ENCODE results near the gene SPRED1. TPM values are rescaled to one million over a fixed set of nuclear protein-coding genes. Genes with fewer than 3 reads are reported as not detected.
"Not testable (repeated sequence)": the region's sequence is repeated elsewhere in the genome, so short reads cannot be mapped to it uniquely, and the experiment has no call there.

The SPRED1 gene
- polyA plus RNA-seq, 1 experiment, result 15.1 TPM

GRCh38 chr15:38274135-38274534 is 21.5 kb downstream of the SPRED1 start:
- no peak for TF ChIP-seq CTCF (IDR thresholded peaks at IDR 0.05; ENCODE audit: low read depth, low read length)
- ChIA-PET CTCF (no interaction called here), POLR2A (no interaction called here)
- no peaks in the 10 kb centered on the region for H3K27me3 ChIP-seq (ENCODE audit: control insufficient read depth, insufficient read depth, low read length)
- DNase-seq (ENCODE audit: low read depth, low spot score), result no peak
- no peak overlapping the region for H3K4me3 ChIP-seq (ENCODE audit: low read depth, low read length)
- H3K27ac ChIP-seq (ENCODE audit: low read depth, low read length), result no peak overlapping the region
- no peaks in the 10 kb centered on the region for H3K9me3 ChIP-seq (ENCODE audit: control insufficient read depth, insufficient read depth, low read length)

DNA sequence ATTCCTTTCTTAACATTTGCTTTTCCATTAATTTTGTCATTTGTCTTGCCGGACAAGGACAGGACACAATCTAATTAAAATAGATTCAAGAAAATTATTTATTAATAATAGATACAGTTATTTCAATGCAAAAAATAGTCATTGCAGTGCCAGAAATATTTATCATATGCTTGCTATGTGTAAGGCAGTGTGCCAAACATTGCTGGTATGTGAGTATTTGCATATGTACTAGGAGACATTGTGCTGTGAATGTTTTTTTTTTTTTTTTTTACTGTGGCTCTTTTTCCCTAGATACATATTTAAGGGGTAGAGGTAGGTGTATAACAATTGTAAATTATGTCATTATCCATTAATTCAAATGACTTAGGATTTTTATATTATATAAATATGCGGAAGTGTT is 23.3 kb downstream of the SPRED1 start:
- H3K27ac ChIP-seq (ENCODE audit: low read depth, low read length), result no peak overlapping the region
- no peak for TF ChIP-seq CTCF (IDR thresholded peaks at IDR 0.05; ENCODE audit: low read depth, low read length)
- no peak overlapping the region for H3K4me3 ChIP-seq (ENCODE audit: low read depth, low read length)
- no peak for DNase-seq (ENCODE audit: low read depth, low spot score)
- ChIA-PET POLR2A (no interaction called here), CTCF (no interaction called here)
- no peaks in the 10 kb centered on the region for H3K27me3 ChIP-seq (ENCODE audit: control insufficient read depth, insufficient read depth, low read length)
- no peaks in the 10 kb centered on the region for H3K9me3 ChIP-seq (ENCODE audit: control insufficient read depth, insufficient read depth, low read length)

GRCh38 chr15:38277281-38277680 is 24.6 kb downstream of the SPRED1 start:
- DNase-seq (ENCODE audit: low read depth, low spot score); POLR2A ChIA-PET; H3K9me3 ChIP-seq (ENCODE audit: control insufficient read depth, insufficient read depth, low read length); CTCF ChIA-PET; H3K27ac ChIP-seq (ENCODE audit: low read depth, low read length); H3K4me3 ChIP-seq (ENCODE audit: low read depth, low read length); H3K27me3 ChIP-seq (ENCODE audit: control insufficient read depth, insufficient read depth, low read length): not testable (repeated sequence)

DNA sequence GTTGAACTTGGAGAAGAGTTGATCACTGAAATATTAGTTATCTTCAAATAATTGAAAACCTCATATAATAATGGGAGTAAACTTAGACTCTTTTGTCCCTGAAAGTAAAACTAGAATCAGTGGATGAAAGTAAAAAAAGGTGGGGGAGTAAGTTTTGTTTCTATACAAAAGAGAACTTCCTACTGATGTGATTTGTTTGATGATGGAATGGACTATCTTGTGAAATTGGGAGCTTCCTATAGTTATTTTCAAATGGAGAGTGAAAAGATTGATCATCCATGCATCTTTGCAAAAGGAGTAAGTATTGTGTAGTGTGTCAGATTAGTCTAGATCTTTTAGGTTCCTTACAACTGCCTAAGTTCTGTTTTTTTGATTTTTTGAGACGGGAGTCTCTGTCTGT is 28.4 kb downstream of the SPRED1 start:
- CTCF ChIA-PET, result interaction anchor here (1.0 kb wide), 1 partner anchor 21 kb away, joined by 3 read pairs; no protein-coding TSS in a partner anchor

DNA sequence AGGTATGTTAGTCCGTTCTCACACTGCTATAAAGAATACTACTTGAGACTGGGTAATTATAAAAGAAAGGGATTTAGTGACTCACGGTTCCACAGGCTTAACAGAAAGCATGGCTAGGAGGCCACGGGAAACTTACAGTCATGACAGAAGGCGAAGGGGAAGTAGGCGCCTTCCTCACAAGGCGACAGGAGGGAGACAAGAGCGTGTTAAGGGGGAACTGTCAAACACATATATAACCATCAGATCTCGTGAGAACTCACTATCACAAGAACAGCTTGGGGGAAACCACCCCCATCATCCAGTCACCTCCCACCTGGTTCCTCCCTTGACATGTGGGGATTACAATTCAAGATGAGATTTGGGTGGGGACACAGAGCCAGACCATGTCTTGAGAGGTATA is 30.4 kb downstream of the SPRED1 start:
- no peak overlapping the region for H3K4me3 ChIP-seq (ENCODE audit: low read depth, low read length)
- no peak for TF ChIP-seq CTCF (IDR thresholded peaks at IDR 0.05; ENCODE audit: low read depth, low read length)
- CTCF ChIA-PET, result interaction anchor here (0.8 to 1.3 kb wide), 3 partner anchors 17 to 157 kb away, joined by 3 read pairs; no protein-coding TSS in a partner anchor

More for the DNA sequence above, 28.4 kb downstream of the SPRED1 start:
- DNase-seq (ENCODE audit: low read depth, low spot score), result no peak
- POLR2A ChIA-PET, result interaction anchor here (0.7 kb wide), 1 partner anchor 15 kb away, joined by 7 read pairs; no protein-coding TSS in a partner anchor
- Histone ChIP-seq H3K27me3 (ENCODE audit: control insufficient read depth, insufficient read depth, low read length) (no peaks in the 10 kb centered on the region), H3K4me3 (ENCODE audit: low read depth, low read length) (no peak overlapping the region), H3K27ac (ENCODE audit: low read depth, low read length) (no peak overlapping the region), H3K9me3 (ENCODE audit: control insufficient read depth, insufficient read depth, low read length) (no peaks in the 10 kb centered on the region)
- no peak for TF ChIP-seq CTCF (IDR thresholded peaks at IDR 0.05; ENCODE audit: low read depth, low read length)

DNA sequence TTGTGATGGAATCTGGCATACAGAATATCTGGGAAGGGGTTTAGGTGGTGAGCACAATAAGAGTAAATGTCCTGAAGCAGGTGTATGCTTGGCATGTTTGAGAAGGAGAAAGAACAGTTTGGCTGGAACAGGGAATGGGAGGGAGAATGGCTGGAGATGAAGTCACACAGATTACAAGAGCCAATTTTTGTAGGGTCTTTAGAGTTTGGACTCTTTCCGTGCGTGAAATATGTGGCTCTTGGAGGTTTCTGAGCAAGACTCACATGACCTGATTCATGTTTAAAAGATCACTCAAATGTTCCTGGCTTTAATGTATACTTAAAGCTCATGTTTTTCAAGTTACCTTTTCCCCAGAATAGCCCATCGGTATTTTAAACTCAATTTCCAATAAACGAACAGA is 32.8 kb downstream of the SPRED1 start:
- ChIA-PET POLR2A (no interaction called here), CTCF (interaction anchor here (1.0 kb wide), 1 partner anchor 289 kb away, joined by 3 read pairs; no protein-coding TSS in a partner anchor)
- no peak overlapping the region for H3K4me3 ChIP-seq (ENCODE audit: low read depth, low read length)
- no peak for DNase-seq (ENCODE audit: low read depth, low spot score)
- H3K9me3 ChIP-seq (ENCODE audit: control insufficient read depth, insufficient read depth, low read length), result no peaks in the 10 kb centered on the region
- H3K27ac ChIP-seq (ENCODE audit: low read depth, low read length), result no peak overlapping the region
- no peaks in the 10 kb centered on the region for H3K27me3 ChIP-seq (ENCODE audit: control insufficient read depth, insufficient read depth, low read length)
- TF ChIP-seq CTCF (IDR thresholded peaks at IDR 0.05; ENCODE audit: low read depth, low read length), result no peak

More for the DNA sequence above, 30.4 kb downstream of the SPRED1 start:
- Histone ChIP-seq H3K27ac (ENCODE audit: low read depth, low read length) (no peak overlapping the region), H3K9me3 (ENCODE audit: control insufficient read depth, insufficient read depth, low read length) (no peaks in the 10 kb centered on the region), H3K27me3 (ENCODE audit: control insufficient read depth, insufficient read depth, low read length) (no peaks in the 10 kb centered on the region)
- no peak for DNase-seq (ENCODE audit: low read depth, low spot score)
- POLR2A ChIA-PET, result no interaction called here

Measured in AG04450 (cell line).